ENCODE results near the gene TGM4. TPM values are rescaled to one million over a fixed set of nuclear protein-coding genes. Genes with fewer than 3 reads are reported as not detected.

The TGM4 gene
- total RNA-seq, 2 experiments from 2014 or later: not detected

DNA sequence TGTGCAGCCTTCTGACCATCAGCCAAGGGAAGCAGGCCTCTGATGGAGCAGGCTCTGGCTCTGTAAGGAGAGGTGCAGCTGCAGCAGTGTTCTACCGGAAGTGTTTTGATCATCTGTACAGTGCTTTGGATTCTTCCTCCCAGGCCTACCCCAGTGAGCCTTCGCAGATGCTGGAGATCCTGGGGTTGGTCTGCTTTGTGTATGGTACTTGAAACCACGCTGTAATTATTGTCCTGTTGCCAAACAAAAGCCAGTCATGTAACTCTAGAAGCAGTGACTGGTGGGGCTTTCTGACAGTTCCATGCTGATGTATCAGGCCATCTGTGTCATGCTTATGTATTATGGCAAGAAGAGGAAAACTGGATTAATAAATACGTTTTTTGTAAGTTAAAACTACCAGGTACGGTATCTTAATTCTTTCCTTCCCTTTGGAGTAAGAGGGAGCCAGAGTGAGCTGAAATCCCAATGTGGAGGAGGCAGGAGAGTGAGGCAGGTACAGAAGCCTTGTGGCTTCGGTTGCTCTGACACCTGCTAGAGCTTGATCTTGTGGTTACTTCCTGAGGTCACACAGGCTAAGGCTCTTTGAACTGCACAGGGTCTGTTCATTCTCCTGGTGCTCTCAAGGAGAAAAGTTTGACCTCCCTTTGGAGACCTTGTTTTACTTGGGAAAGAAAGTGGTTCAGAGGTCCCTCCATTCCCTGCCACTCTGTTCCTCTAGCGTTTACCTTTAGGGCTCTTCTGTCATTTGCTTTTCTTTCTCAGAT, 9.0 kb upstream of the TGM4 start:
- H3K4me3 Mint-ChIP-seq: no peak overlapping the region
- peak overlapping the region; percentile 44 for H3K27ac Mint-ChIP-seq
- peaks cover 8% of the 10 kb centered on the region for H3K9me3 Mint-ChIP-seq
- no peak for DNase-seq
- no peaks in the 10 kb centered on the region for H3K27me3 Mint-ChIP-seq
- peaks cover 42% of the 10 kb centered on the region for H3K36me3 Mint-ChIP-seq
- H3K4me1 Mint-ChIP-seq: peaks cover 37% of the 10 kb centered on the region

DNA sequence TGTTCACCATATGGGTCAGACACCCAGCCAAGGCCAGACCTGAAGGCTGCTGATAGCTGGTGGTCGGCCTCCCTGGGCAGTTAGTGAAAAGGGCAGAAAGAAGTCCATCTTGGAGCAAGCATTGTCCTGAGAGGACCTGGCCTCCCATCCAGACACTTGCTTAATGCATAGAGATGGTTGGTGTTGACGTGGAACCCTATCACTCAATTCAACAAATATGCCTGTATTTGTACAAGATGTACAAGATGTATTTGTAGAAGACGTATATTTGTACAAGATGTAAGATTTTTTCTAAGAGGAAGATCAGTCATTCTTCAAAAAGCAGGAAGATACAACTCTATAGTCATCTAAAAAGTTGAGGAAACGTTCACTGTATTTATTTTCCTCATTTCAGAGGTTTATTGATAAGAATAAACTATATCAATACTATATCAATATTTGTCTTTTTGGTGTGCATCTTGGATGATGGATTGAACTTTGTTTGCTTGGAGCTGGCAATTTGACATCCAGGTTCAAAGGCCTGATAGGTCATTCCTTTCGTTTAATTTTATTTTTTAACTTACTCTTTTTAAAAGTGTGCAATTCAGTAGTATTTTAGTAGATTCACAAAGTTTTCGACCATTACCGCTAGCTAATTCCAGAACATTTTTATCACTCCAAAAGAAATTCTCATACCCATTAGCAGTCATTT, 6.8 kb upstream of the TGM4 start:
- H3K27ac Mint-ChIP-seq: no peak overlapping the region
- H3K4me3 Mint-ChIP-seq: no peak overlapping the region
- H3K36me3 Mint-ChIP-seq: peaks cover 36% of the 10 kb centered on the region
- H3K27me3 Mint-ChIP-seq: no peaks in the 10 kb centered on the region
- no peak for DNase-seq
- peaks cover 32% of the 10 kb centered on the region for H3K4me1 Mint-ChIP-seq
- H3K9me3 Mint-ChIP-seq: peaks cover 8% of the 10 kb centered on the region

GRCh38 chr3:44870375-44871061, 3.9 kb upstream of the TGM4 start:
- no peak for DNase-seq

GRCh38 chr3:44875596-44875995, 1.2 kb downstream of the TGM4 start:
- no peaks in the 10 kb centered on the region for H3K27me3 Mint-ChIP-seq
- H3K36me3 Mint-ChIP-seq: no peaks in the 10 kb centered on the region
- H3K9me3 Mint-ChIP-seq: no peaks in the 10 kb centered on the region
- H3K27ac Mint-ChIP-seq: no peak overlapping the region
- no peaks in the 10 kb centered on the region for H3K4me1 Mint-ChIP-seq
- H3K4me3 Mint-ChIP-seq: no peak overlapping the region
- DNase-seq: no peak

More at GRCh38 chr3:44870375-44871061, 3.9 kb upstream of the TGM4 start:
- H3K27ac Mint-ChIP-seq: no peak overlapping the region
- H3K36me3 Mint-ChIP-seq: peaks cover 20% of the 10 kb centered on the region
- H3K27me3 Mint-ChIP-seq: no peaks in the 10 kb centered on the region
- H3K4me1 Mint-ChIP-seq: peaks cover 12% of the 10 kb centered on the region
- peaks cover 8% of the 10 kb centered on the region for H3K9me3 Mint-ChIP-seq
- no peak overlapping the region for H3K4me3 Mint-ChIP-seq

DNA sequence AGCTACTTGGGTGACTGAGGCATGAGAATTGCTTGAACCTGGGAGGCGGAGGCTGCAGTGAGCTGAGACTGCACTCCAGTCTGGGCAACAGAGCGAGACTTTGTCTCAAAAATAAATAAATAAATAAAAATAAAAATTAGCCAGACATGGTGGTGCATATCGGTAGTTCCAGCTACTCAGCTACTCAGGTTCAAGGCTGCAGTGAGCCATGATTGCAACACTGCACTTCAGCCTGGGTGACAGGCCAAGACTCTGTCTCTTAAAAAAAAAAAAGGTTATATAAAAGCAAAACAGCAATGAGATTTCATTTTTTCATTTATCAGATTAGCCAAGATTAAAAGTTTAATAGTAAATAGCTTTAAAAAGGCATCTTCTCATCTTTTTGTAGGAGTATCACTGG, 2.9 kb downstream of the TGM4 start:
- H3K36me3 Mint-ChIP-seq: no peaks in the 10 kb centered on the region
- H3K27me3 Mint-ChIP-seq: no peaks in the 10 kb centered on the region
- no peaks in the 10 kb centered on the region for H3K9me3 Mint-ChIP-seq
- no peaks in the 10 kb centered on the region for H3K4me1 Mint-ChIP-seq
- no peak overlapping the region for H3K27ac Mint-ChIP-seq
- DNase-seq: no peak
- H3K4me3 Mint-ChIP-seq: no peak overlapping the region

GRCh38 chr3:44880284-44880683, 5.9 kb downstream of the TGM4 start:
- Mint-ChIP-seq H3K27me3 (no peaks in the 10 kb centered on the region), H3K9me3 (no peaks in the 10 kb centered on the region), H3K4me1 (no peaks in the 10 kb centered on the region), H3K36me3 (no peaks in the 10 kb centered on the region), H3K4me3 (no peak overlapping the region), H3K27ac (no peak overlapping the region)
- no peak for DNase-seq

DNA sequence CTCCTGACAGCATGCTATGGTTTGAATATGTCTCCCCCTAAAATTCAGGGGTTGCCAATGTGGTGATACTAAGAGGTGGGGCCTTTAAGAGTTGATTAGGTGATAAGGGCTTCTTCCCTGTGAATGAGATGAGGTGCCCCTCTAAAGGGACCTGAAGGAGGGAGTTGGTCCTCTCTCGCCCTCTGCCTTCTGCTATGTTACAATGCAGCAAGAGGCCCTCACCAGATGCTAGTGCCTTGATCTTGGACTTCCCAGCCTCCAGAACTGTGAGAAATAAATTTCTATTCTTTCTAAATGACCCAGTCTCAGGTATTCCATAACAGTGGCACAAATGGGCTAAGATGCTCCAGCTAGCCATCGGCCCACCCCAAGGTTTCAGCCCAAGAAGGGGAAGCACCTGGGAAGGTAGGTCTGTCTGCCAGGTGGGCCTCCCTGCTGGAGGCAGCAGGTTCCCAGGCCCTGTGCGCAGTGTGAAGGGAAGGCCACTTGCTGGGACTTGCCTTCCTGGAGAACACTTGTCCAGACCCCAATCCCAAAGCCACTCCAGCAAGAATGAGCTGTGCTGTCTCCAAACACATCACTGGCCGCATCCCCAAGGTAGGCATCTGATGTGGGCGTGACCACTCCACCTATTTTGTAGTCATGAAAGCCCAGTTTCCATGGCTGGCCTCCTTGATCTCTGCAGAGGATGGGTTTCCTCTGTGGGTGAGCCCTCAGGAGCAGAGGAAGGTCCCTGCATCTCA, 9.0 kb downstream of the TGM4 start:
- H3K4me1 Mint-ChIP-seq: no peaks in the 10 kb centered on the region
- H3K36me3 Mint-ChIP-seq: no peaks in the 10 kb centered on the region
- DNase-seq: no peak
- H3K9me3 Mint-ChIP-seq: no peaks in the 10 kb centered on the region
- no peak overlapping the region for H3K4me3 Mint-ChIP-seq
- no peak overlapping the region for H3K27ac Mint-ChIP-seq
- peaks cover 4% of the 10 kb centered on the region for H3K27me3 Mint-ChIP-seq

- Mint-ChIP-seq H3K4me3 (no peak overlapping the region), H3K27me3 (peaks cover 4% of the 10 kb centered on the region), H3K27ac (no peak overlapping the region), H3K36me3 (no peaks in the 10 kb centered on the region), H3K9me3 (no peaks in the 10 kb centered on the region), H3K4me1 (no peaks in the 10 kb centered on the region)
- no peak for DNase-seq
Observed at GRCh38 chr3:44883999-44884431, 9.6 kb downstream of the TGM4 start.

DNA sequence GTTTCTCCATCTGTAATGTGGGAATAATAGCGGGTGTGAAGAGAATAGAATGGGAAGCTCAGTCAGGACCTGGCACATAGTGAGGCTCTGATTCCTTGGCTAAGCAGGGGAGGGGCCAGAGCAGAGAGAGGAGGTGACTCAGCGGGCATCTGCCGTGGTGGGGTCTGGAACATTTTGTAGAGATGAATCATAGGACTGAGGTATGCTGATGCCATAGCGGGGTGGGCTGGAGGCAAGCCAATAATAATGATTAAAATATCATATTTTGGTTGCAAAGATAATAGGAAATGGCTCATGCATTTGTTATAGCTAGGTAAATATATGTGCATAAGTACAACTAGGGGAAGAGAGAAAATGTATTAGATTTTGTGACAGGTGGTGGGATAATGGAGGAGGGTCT, 11.2 kb downstream of the TGM4 start:
- H3K36me3 Mint-ChIP-seq: no peaks in the 10 kb centered on the region
- H3K27ac Mint-ChIP-seq: no peak overlapping the region
- no peaks in the 10 kb centered on the region for H3K9me3 Mint-ChIP-seq

GRCh38 chr3:44886561-44886960, 12.2 kb downstream of the TGM4 start:
- Mint-ChIP-seq H3K27ac (no peak overlapping the region), H3K9me3 (no peaks in the 10 kb centered on the region)

More for the DNA sequence above, 11.2 kb downstream of the TGM4 start:
- no peak overlapping the region for H3K4me3 Mint-ChIP-seq
- peaks cover 4% of the 10 kb centered on the region for H3K27me3 Mint-ChIP-seq
- DNase-seq: no peak
- H3K4me1 Mint-ChIP-seq: no peaks in the 10 kb centered on the region

GRCh38 chr3:44887101-44887500, 12.7 kb downstream of the TGM4 start:
- Mint-ChIP-seq H3K4me1 (no peaks in the 10 kb centered on the region), H3K27me3 (peaks cover 4% of the 10 kb centered on the region), H3K36me3 (no peaks in the 10 kb centered on the region), H3K9me3 (no peaks in the 10 kb centered on the region), H3K27ac (no peak overlapping the region), H3K4me3 (no peak overlapping the region)
- no peak for DNase-seq

More at GRCh38 chr3:44886561-44886960, 12.2 kb downstream of the TGM4 start:
- Mint-ChIP-seq H3K36me3 (no peaks in the 10 kb centered on the region), H3K4me1 (no peaks in the 10 kb centered on the region), H3K27me3 (peaks cover 4% of the 10 kb centered on the region), H3K4me3 (no peak overlapping the region)
- no peak for DNase-seq

DNA sequence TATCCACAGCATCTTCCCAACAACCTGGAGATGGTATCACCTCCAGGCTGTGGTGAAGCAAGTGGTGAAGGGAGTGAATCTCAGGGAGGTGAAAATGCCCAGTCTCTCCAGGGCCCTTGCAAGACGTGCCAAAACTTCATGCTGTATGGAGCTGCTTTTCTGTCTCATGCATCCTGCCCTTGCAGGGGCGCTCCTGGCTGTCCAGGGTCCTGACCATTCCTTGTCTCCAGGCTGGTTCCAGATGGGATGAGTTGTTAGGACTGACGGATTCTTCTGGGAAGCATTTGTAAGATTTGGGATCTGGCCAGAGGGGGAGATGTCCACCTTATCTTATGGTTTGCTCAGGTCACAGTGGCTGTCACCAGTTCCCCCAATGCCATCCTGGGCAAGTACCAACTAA, 15.8 kb downstream of the TGM4 start:
- no peaks in the 10 kb centered on the region for H3K4me1 Mint-ChIP-seq
- no peak for DNase-seq
- no peaks in the 10 kb centered on the region for H3K36me3 Mint-ChIP-seq
- H3K27ac Mint-ChIP-seq: no peak overlapping the region
- no peaks in the 10 kb centered on the region for H3K9me3 Mint-ChIP-seq
- peaks cover 4% of the 10 kb centered on the region for H3K27me3 Mint-ChIP-seq
- no peak overlapping the region for H3K4me3 Mint-ChIP-seq

GRCh38 chr3:44890852-44891251, 16.4 kb downstream of the TGM4 start:
- no peaks in the 10 kb centered on the region for H3K4me1 Mint-ChIP-seq
- no peaks in the 10 kb centered on the region for H3K9me3 Mint-ChIP-seq
- no peak overlapping the region for H3K4me3 Mint-ChIP-seq
- peaks cover 4% of the 10 kb centered on the region for H3K27me3 Mint-ChIP-seq
- DNase-seq: no peak
- H3K27ac Mint-ChIP-seq: no peak overlapping the region
- no peaks in the 10 kb centered on the region for H3K36me3 Mint-ChIP-seq

- no peak for DNase-seq
- Mint-ChIP-seq H3K4me1 (no peaks in the 10 kb centered on the region), H3K9me3 (no peaks in the 10 kb centered on the region), H3K27ac (no peak overlapping the region), H3K4me3 (no peak overlapping the region), H3K27me3 (no peaks in the 10 kb centered on the region), H3K36me3 (no peaks in the 10 kb centered on the region)
Observed at GRCh38 chr3:44892689-44893088, 18.3 kb downstream of the TGM4 start.

DNA sequence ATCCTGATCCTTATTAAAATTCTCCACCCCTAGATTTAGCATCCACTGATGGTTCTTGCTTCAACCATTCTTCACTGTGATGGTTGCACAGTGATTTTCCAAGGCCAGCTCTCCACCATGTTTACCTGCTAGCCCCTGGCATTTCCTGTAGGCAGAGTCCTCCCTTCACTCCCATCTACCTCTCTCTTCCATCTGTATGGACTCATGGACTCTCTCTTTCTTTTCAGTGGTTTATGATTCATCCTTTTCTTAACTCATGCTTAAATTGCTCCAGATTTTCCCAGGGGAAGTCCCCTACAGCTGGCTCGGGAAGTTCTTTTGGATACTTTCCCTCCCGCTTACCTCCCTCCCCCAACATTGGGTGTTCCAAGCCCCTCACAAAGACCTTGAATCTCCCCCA, 18.7 kb downstream of the TGM4 start:
- Mint-ChIP-seq H3K27me3 (no peaks in the 10 kb centered on the region), H3K4me3 (no peak overlapping the region), H3K4me1 (no peaks in the 10 kb centered on the region), H3K9me3 (no peaks in the 10 kb centered on the region), H3K36me3 (no peaks in the 10 kb centered on the region), H3K27ac (no peak overlapping the region)
- no peak for DNase-seq
